Measurements from ENCODE around the gene UQCR10.

UQCR10 gene

DNA sequence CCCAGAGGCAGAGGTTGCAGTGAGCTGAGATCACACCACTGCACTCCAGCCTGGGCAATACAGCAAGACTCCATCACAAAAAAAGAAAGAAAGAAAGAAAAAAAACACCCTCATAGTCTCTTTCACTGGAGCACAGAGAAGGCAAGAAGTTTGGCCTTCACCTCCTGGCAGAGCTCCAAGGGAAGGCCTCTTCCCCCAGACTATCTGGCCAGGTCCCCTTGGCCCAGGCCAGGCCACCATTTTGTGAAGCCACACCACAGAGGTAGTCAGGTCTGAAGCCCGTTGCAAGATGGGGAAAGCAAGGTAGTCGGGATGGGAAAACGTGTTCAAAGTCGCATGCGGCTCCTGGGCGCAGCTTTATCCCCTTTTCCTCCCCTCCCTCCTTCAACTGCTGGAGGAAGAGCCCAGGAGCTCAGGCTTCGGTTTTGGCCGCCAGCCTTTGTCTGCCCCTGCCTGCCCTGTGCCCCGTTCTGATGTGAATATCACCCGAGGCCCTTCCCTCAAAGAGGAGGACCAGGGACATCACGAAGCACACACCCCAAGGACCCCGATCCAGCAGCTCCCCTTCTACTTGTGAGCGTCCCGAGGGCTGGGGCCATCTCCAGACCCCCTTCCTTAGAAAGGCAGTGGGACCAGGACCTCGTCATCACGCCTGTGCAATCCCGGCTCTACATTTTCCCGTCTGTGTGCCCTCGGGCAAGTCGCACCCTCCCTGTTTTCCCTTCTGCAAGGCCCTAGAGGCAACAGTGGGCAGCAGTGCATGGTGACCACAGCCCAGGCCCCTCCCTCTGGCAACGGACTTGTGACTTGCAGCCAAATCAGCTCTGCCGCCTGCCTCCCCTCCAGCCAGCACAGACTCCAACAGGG lies 29.7 kb upstream of the UQCR10 start:
- no peak overlapping the region for H3K14ac ChIP-seq (ENCODE audit: low read length in 2 of 2)
- H3K9me3 ChIP-seq (ENCODE audit: control insufficient read depth, low read length), result no peaks in the 10 kb centered on the region
- no peak overlapping the region for H2BK120ac ChIP-seq (ENCODE audit: low read depth, low read length)
- peaks cover 13% of the 10 kb centered on the region for H3K4me1 ChIP-seq (ENCODE audit: control insufficient read depth, insufficient read depth, low read depth, low read length)
- H2BK12ac ChIP-seq (ENCODE audit: low read length in 2 of 2), result no peak overlapping the region
- no peak overlapping the region for H3K18ac ChIP-seq (ENCODE audit: low read depth in 1 of 2, low read length in 2 of 2)
- H2BK5ac ChIP-seq (ENCODE audit: low read depth, low read length, poor library complexity, severe bottlenecking), result no peak overlapping the region
- H4K8ac ChIP-seq (ENCODE audit: low read length), result no peak overlapping the region
- H2AK5ac ChIP-seq (ENCODE audit: low read length, severe bottlenecking), result no peak overlapping the region
- no peak overlapping the region for H3K9ac ChIP-seq (ENCODE audit: low read length)
- no peak overlapping the region for H3K23ac ChIP-seq (ENCODE audit: low read length in 2 of 2)
- H3K36me3 ChIP-seq (ENCODE audit: control insufficient read depth in 1 of 2, insufficient read depth in 2 of 2, low read depth in 1 of 2, low read length in 2 of 2), result peaks cover 27 to 65% of the 10 kb centered on the region in 2 experiments
- no peak overlapping the region for H2AFZ ChIP-seq (ENCODE audit: low read depth, low read length)
- H2BK15ac ChIP-seq (ENCODE audit: low read depth, poor library complexity, severe bottlenecking), result no peak overlapping the region
- H3K4me2 ChIP-seq (ENCODE audit: low read length, poor library complexity, severe bottlenecking), result no peak overlapping the region
- no peak for DNase-seq
- H3K27me3 ChIP-seq (ENCODE audit: control insufficient read depth in 1 of 2, insufficient read depth in 1 of 2, low read length in 2 of 2), result no peaks in the 10 kb centered on the region
- no peak overlapping the region for H3K4ac ChIP-seq (ENCODE audit: low read depth in 1 of 2, low read length in 2 of 2)
- WGBS, result 89% methylated on average over 22 of the region's 22 CpGs
- H3K79me1 ChIP-seq (replicated peaks; ENCODE audit: low read length, poor library complexity, severe bottlenecking), result no peaks in the 10 kb centered on the region
- no peak overlapping the region for H3K4me3 ChIP-seq (ENCODE audit: insufficient read depth in 1 of 2, low read depth in 1 of 2, low read length in 2 of 2)
- no peak overlapping the region for H4K91ac ChIP-seq (ENCODE audit: low read length)
- no peak overlapping the region for H3K27ac ChIP-seq (ENCODE audit: low read length, poor library complexity, severe bottlenecking)

DNA sequence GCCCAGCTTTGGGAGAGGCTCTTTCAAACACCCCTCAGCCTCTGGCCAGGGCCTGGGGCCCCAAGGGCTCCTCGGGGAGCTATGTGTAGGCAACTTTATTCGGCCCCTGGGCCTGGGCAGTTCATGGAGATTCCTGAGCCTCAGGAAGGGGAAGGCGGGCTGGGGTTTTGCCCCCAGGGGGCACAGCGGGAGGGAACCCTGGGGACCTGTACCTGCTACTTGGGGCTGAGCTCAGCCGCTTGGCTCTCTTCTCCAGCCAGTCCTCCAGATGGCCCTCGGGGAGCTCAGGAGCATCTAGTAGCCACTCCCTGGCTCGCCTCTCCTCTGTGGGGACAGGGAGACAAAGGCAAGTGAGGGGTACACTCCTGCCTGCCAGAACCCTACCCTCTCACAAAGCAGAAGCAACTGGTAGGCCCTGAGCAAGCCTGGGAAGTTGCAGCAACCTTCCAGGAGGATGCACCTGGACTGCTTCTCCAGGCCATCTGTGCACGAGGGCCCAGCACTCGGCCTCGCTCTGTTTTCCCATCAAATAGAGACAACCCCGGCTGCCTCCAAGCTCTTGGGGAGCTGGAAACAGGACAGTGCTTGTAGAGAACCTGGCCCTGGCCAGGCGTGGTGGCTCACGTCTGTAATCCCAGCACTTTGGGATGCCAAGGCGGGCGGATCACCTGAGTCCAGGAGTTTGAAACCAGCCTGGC lies 28.9 kb upstream of the UQCR10 start:
- no peaks in the 10 kb centered on the region for H3K9me3 ChIP-seq (ENCODE audit: control insufficient read depth, low read length)
- no peak overlapping the region for H3K4ac ChIP-seq (ENCODE audit: low read depth in 1 of 2, low read length in 2 of 2)
- no peak overlapping the region for H3K14ac ChIP-seq (ENCODE audit: low read length in 2 of 2)
- 93% methylated on average over 13 of the region's 15 CpGs for WGBS
- no peak overlapping the region for H4K8ac ChIP-seq (ENCODE audit: low read length)
- no peaks in the 10 kb centered on the region for H3K79me1 ChIP-seq (replicated peaks; ENCODE audit: low read length, poor library complexity, severe bottlenecking)
- no peak for DNase-seq
- no peak overlapping the region for H2AFZ ChIP-seq (ENCODE audit: low read depth, low read length)
- no peak overlapping the region for H2BK120ac ChIP-seq (ENCODE audit: low read depth, low read length)
- H3K27ac ChIP-seq (ENCODE audit: low read length, poor library complexity, severe bottlenecking), result no peak overlapping the region
- H3K4me1 ChIP-seq (ENCODE audit: control insufficient read depth, insufficient read depth, low read depth, low read length), result peaks cover 10% of the 10 kb centered on the region
- H3K9ac ChIP-seq (ENCODE audit: low read length), result no peak overlapping the region
- H4K91ac ChIP-seq (ENCODE audit: low read length), result no peak overlapping the region
- no peaks in the 10 kb centered on the region for H3K27me3 ChIP-seq (ENCODE audit: control insufficient read depth in 1 of 2, insufficient read depth in 1 of 2, low read length in 2 of 2)
- no peak overlapping the region for H2BK5ac ChIP-seq (ENCODE audit: low read depth, low read length, poor library complexity, severe bottlenecking)
- H2BK15ac ChIP-seq (ENCODE audit: low read depth, poor library complexity, severe bottlenecking), result no peak overlapping the region
- H3K4me3 ChIP-seq (ENCODE audit: insufficient read depth in 1 of 2, low read depth in 1 of 2, low read length in 2 of 2), result no peak overlapping the region
- H3K4me2 ChIP-seq (ENCODE audit: low read length, poor library complexity, severe bottlenecking), result no peak overlapping the region
- no peak overlapping the region for H2AK5ac ChIP-seq (ENCODE audit: low read length, severe bottlenecking)
- no peak overlapping the region for H2BK12ac ChIP-seq (ENCODE audit: low read length in 2 of 2)
- H3K23ac ChIP-seq (ENCODE audit: low read length in 2 of 2), result no peak overlapping the region
- H3K36me3 ChIP-seq (ENCODE audit: control insufficient read depth in 1 of 2, insufficient read depth in 2 of 2, low read depth in 1 of 2, low read length in 2 of 2), result peaks cover 28 to 63% of the 10 kb centered on the region in 2 experiments
- no peak overlapping the region for H3K18ac ChIP-seq (ENCODE audit: low read depth in 1 of 2, low read length in 2 of 2)

DNA sequence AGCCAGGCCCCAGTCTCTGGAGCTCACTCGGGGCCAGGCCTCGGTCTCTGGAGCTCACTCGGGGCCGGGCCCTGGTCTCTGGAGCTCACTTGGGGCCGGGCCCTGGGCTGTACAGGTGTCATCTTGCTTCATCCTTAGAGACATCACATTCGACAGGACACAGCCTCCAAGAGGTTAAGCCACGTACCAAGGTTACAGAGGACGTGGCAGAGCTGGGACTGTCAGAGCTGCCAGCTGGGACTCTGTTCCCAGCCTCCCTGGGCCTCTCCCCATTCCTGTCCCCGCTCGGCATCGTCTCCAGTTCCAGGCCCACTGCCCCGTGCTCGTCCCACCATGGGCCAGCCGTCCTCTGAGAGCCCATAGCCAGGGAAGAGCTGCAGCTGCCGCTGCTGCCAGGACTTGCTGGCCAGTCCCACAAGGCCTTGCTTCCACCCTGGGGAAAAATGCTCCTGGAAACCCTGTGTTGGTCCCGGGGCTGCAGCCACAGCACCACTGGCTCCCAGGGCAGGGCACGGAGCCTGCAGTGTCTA lies 27.8 kb upstream of the UQCR10 start:
- Histone ChIP-seq H3K4me3 (ENCODE audit: insufficient read depth in 1 of 2, low read depth in 1 of 2, low read length in 2 of 2) (no peak overlapping the region), H3K9ac (ENCODE audit: low read length) (no peak overlapping the region)

DNA sequence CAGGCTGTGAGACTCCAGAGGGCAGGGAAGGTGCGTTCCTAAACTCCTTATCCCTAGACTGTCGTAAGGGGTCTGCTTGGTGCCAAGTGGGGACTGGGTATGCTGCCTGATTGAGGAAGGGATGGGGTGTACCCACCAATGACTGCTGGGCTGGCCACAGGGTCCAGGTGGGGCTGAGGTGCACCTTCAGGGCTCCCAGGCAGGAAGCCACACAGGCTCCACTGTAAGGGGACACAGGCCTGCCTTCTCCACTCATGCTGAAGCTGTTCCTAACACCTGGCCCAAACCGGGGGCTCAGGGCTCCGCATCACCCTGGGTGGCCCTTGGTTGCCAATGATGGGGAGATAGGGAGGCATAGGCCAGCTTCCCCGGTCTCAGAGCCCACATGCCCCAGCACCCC lies 27.0 kb upstream of the UQCR10 start:
- H2BK120ac ChIP-seq (ENCODE audit: low read depth, low read length), result no peak overlapping the region
- peaks cover 5% of the 10 kb centered on the region for H3K4me1 ChIP-seq (ENCODE audit: control insufficient read depth, insufficient read depth, low read depth, low read length)
- 95% methylated on average over 4 of the region's 5 CpGs for WGBS
- no peak overlapping the region for H3K4me2 ChIP-seq (ENCODE audit: low read length, poor library complexity, severe bottlenecking)
- H2AK5ac ChIP-seq (ENCODE audit: low read length, severe bottlenecking), result no peak overlapping the region
- H4K91ac ChIP-seq (ENCODE audit: low read length), result no peak overlapping the region
- no peaks in the 10 kb centered on the region for H3K79me1 ChIP-seq (replicated peaks; ENCODE audit: low read length, poor library complexity, severe bottlenecking)
- no peaks in the 10 kb centered on the region for H3K27me3 ChIP-seq (ENCODE audit: control insufficient read depth in 1 of 2, insufficient read depth in 1 of 2, low read length in 2 of 2)
- H3K9ac ChIP-seq (ENCODE audit: low read length), result no peak overlapping the region
- H3K36me3 ChIP-seq (ENCODE audit: control insufficient read depth in 1 of 2, insufficient read depth in 2 of 2, low read depth in 1 of 2, low read length in 2 of 2), result peaks cover 28 to 59% of the 10 kb centered on the region in 2 experiments
- H2BK15ac ChIP-seq (ENCODE audit: low read depth, poor library complexity, severe bottlenecking), result no peak overlapping the region
- no peak overlapping the region for H3K4ac ChIP-seq (ENCODE audit: low read depth in 1 of 2, low read length in 2 of 2)
- no peak overlapping the region for H3K23ac ChIP-seq (ENCODE audit: low read length in 2 of 2)
- H3K4me3 ChIP-seq (ENCODE audit: insufficient read depth in 1 of 2, low read depth in 1 of 2, low read length in 2 of 2), result no peak overlapping the region
- H4K8ac ChIP-seq (ENCODE audit: low read length), result no peak overlapping the region
- no peak for DNase-seq
- no peak overlapping the region for H2BK5ac ChIP-seq (ENCODE audit: low read depth, low read length, poor library complexity, severe bottlenecking)
- no peaks in the 10 kb centered on the region for H3K9me3 ChIP-seq (ENCODE audit: control insufficient read depth, low read length)
- no peak overlapping the region for H2AFZ ChIP-seq (ENCODE audit: low read depth, low read length)
- H3K18ac ChIP-seq (ENCODE audit: low read depth in 1 of 2, low read length in 2 of 2), result no peak overlapping the region
- no peak overlapping the region for H2BK12ac ChIP-seq (ENCODE audit: low read length in 2 of 2)
- no peak overlapping the region for H3K27ac ChIP-seq (ENCODE audit: low read length, poor library complexity, severe bottlenecking)
- H3K14ac ChIP-seq (ENCODE audit: low read length in 2 of 2), result no peak overlapping the region

More for the DNA sequence above, 27.8 kb upstream of the UQCR10 start:
- Histone ChIP-seq H3K27me3 (ENCODE audit: control insufficient read depth in 1 of 2, insufficient read depth in 1 of 2, low read length in 2 of 2) (no peaks in the 10 kb centered on the region), H3K36me3 (ENCODE audit: control insufficient read depth in 1 of 2, insufficient read depth in 2 of 2, low read depth in 1 of 2, low read length in 2 of 2) (peaks cover 28 to 59% of the 10 kb centered on the region in 2 experiments), H3K4ac (ENCODE audit: low read depth in 1 of 2, low read length in 2 of 2) (no peak overlapping the region), H2AK5ac (ENCODE audit: low read length, severe bottlenecking) (no peak overlapping the region), H2BK5ac (ENCODE audit: low read depth, low read length, poor library complexity, severe bottlenecking) (no peak overlapping the region), H4K8ac (ENCODE audit: low read length) (no peak overlapping the region), H3K18ac (ENCODE audit: low read depth in 1 of 2, low read length in 2 of 2) (no peak overlapping the region), H3K14ac (ENCODE audit: low read length in 2 of 2) (no peak overlapping the region), H2AFZ (ENCODE audit: low read depth, low read length) (no peak overlapping the region), H3K23ac (ENCODE audit: low read length in 2 of 2) (no peak overlapping the region), H3K4me1 (ENCODE audit: control insufficient read depth, insufficient read depth, low read depth, low read length) (peaks cover 2% of the 10 kb centered on the region), H2BK12ac (ENCODE audit: low read length in 2 of 2) (no peak overlapping the region), H2BK15ac (ENCODE audit: low read depth, poor library complexity, severe bottlenecking) (no peak overlapping the region), H3K79me1 (replicated peaks; ENCODE audit: low read length, poor library complexity, severe bottlenecking) (no peaks in the 10 kb centered on the region), H3K9me3 (ENCODE audit: control insufficient read depth, low read length) (no peaks in the 10 kb centered on the region), H3K4me2 (ENCODE audit: low read length, poor library complexity, severe bottlenecking) (no peak overlapping the region), H2BK120ac (ENCODE audit: low read depth, low read length) (no peak overlapping the region), H4K91ac (ENCODE audit: low read length) (no peak overlapping the region), H3K27ac (ENCODE audit: low read length, poor library complexity, severe bottlenecking) (no peak overlapping the region)
- no peak for DNase-seq
- WGBS, result 93% methylated on average over 17 of the region's 17 CpGs

Data from mesenchymal stem cell (in vitro differentiated cells and primary cell).